Measurements from ENCODE around the gene SLC24A3.
A peak's percentile ranks its signal among the peaks of the same experiment; 100 is the strongest.

The SLC24A3 gene

DNA sequence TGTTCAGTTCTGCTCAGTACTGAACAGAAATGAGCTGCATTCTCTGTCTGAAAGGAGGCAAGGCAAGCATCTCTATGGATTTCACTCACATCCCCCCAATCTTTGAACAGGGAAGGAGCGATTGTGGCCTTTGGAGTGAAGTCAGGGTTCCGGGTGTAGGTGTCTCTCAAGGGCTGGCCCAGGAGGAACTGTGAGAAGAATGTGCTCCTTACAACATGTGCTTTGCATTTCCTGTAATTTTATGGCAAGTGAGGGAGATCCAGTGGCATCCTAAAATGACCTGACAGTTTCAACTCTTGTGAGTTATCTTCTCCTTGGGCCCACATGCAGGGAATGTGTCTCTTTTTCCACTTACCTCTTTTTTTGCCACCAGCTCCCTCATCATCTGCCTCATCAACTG lies 482.6 kb downstream of the SLC24A3 start:
- no peak for DNase-seq

GRCh38 chr20:19696620-19697019 lies 484.2 kb downstream of the SLC24A3 start:
- DNase-seq: no peak

GRCh38 chr20:19697415-19697814 lies 485.0 kb downstream of the SLC24A3 start:
- DNase-seq: no peak

DNA sequence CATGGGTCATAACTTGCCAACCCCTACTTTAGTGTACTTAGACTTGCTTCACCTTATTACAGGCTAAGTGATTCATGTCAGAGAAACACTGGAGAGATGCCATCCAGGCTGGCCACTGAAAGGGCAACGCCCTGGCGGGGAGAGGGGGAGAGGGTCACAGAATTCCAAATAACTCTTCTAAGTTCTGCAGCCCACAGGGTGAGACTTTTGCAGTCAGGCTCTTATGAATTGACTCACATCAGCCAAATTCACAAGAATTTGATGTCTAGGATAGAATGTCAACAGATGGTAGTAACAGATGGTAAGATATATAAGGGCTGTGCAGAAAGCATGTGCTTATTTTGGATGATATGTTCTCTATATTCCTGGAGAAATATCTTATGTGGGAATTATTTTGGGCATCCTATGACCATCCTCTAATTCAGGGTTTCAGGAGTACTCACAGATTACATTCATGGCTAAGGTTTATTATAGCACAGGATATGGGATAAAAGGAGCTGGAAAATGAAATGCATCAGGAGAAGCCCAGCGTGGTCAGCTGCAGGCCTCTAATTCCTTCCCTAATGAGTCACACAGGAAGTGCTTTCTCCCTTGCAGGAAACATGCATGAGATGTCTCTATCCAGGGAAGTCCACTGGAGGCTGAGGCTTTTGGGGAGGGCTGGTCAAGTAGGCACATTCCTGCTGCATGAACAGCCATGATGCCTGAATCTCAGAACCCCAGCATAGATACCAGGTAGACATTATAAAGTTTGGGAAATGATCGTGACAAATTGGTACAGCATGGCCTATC lies 486.9 kb downstream of the SLC24A3 start:
- peak; percentile 91 for DNase-seq

GRCh38 chr20:19701429-19701828 lies 489.0 kb downstream of the SLC24A3 start:
- no peak for DNase-seq

DNA sequence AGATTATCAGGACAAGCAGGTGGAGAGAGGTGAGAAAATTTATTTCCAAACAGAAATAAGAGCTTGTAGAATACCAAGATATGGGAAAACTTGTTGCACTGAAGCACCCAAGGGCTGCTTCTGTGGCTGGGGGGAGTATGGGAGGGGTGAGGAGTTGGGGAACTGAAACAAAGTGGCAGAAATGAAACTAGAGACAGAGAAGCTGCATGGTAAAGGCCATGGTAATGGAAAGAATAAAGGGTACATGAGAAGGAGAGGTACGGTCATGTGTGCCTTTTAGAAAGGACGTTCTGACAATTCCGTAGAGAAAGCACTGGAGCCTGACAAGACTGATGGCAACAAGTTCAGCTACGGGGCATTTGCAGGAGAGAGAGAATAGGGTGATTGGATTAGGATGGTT lies 494.0 kb downstream of the SLC24A3 start:
- DNase-seq: no peak

DNA sequence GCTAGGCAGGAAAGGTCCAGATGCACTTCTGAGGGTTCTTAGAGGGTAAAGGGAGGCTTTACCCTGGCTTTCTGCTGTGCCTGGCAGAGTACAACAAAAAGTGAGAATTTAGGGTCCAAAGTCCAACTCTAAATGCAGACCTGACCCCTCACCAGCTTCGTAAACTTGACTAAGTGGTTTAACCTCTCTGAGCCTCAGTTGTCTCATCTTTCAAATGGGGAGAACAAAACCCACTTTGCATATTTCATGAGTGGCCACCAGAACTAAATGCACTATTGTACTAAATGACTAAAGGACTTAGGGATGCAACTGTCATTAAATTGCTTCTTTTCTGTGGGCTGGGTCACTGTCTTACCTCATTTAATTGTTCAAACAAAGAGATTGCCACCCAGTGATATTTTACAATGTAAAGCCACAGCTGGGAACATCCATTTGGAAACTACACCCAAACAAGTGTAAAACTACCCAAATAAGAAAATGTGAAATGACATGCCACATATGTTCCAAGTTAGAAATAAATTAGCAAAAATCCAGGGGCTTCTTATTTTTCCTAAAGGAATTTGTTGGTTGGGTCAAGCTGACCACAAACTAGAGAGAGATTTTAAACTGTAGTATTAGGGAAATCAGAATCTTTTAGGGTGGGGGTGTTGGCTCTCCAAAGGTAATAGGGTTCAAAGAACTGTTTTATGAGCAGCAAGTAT lies 497.3 kb downstream of the SLC24A3 start:
- DNase-seq: no peak

DNA sequence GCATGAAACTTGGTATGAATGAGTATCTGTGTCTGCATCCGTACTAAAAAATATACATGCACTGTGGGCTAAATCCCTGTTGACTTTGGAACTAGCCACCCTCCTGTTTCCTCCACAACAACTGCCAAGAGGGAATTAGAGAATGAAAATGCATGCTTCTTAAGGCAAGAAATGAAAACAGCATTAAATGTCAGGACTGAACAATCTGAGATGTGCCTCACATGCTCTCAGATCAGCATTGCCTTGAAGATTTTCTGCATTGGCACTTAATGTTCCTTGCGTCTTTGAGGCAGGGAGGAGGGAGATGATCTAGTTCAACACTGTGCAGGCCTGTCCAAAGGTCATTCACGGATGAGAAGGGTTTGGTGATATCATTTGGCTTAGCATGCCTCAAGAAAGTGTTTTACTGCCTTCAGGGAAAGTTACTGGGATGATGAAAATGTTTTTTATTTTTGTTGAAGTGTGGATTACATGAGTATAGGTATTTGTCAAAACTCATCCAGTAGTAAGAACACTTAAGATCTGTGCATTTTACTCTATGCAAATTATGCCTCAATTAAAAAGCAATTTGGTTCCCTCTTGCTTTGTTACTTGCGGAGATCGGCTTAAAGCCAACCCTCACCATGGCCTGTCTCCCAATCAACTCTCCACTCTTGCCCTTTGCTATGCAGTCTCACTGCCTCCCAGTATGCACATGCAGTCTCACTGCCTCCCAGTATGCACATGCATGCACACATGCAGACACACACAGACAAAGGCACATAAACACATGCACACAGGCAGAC lies 498.1 kb downstream of the SLC24A3 start:
- no peak for DNase-seq

GRCh38 chr20:19711126-19711525 lies 498.7 kb downstream of the SLC24A3 start:
- no peak for DNase-seq

DNA sequence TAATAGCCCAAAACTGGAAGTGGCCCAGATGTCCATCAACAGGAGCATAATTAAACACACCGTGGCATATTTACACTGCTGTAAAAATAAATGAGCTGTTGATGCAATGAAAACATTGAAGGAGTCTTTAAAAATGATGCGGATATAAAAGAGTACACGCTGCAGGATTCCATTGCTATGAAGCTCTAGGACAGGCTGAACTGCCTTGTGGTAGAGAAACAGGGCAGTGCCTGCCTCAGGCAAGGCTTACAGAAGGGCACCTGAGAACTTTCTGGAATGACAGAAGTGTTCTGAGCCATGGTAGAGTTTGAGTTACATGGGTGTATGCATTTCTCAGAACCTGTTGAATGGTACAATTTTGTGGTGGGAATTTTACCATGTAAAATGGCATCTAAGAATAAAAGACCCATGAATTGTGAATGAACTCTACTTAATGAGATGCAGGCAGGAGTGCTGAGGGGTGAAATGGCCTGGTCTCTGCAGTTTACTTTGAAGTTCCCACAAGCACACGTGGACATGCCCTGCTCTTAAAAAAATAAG lies 500.3 kb downstream of the SLC24A3 start:
- no peak for DNase-seq

DNA sequence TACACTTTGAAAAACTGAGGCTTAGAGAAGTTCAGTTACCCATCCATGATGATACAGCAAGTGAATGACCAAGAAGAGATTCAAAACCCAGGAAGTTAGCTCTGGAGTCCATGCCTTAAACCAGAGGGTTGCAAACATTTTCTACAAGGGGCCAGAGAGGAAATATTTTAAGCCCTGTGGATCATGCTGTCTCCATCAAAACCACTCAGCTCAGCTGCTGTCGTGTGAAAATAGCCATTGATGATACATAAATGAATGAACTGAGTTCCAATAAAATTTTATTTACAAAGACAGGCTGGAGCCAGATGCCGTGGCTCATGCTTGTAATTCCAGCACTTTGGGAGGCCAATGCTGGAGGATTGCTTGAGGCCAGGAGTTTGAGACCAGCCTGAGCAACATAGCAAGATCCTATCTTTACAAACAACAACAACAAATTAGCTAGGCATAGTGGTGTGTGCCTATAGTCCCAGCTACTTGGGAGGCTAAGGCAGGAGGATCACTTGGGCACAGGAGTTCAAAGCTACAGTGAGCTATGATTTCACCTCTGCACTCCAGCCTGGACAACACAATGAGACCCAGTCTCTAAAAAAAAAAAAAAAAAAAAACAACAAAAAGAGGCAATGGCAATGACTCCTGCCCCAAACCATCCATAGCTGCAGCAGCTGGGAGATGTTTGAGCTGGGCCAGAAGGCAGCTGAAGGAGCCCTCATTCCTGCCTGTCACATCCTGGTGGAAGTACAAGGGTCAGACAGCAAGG lies 501.6 kb downstream of the SLC24A3 start:
- DNase-seq: no peak

DNA sequence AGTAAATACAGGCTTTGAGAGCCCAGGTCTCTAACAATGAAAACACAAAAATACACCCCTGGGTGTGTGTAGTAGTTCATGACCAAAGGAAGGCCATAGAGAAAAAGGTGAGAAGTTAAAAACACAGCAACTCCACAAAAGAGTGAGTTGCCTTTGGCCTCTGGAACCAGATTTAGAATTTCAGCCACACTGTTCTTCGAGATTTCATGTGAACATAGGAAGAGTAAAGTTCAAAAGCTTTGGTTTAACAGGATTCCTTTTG lies 502.1 kb downstream of the SLC24A3 start:
- DNase-seq: no peak

GRCh38 chr20:19715986-19716385 lies 503.5 kb downstream of the SLC24A3 start:
- no peak for DNase-seq

- no peak for DNase-seq
These were observed 506.4 kb downstream of the SLC24A3 start for GRCh38 chr20:19718880-19719279.

DNA sequence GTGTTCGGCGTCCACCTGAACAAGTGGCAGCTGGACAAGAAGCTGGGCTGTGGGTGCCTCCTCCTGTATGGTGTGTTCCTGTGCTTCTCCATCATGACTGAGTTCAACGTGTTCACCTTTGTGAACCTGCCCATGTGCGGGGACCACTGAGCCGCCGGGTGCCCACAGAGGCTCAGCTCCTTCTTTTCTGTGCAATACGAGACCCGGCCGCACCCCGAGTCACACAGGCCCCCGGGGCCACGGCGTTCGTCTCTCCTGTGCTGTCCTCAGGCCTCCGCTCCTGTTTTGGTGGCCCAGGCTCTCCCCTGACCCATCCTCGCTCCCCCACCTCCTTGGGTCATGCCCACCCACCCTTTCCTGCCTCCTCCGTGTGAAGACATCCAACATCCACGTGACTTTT lies 508.5 kb downstream of the SLC24A3 start:
- no peak for DNase-seq

GRCh38 chr20:19723051-19723450 lies 510.6 kb downstream of the SLC24A3 start:
- DNase-seq: no peak

DNA sequence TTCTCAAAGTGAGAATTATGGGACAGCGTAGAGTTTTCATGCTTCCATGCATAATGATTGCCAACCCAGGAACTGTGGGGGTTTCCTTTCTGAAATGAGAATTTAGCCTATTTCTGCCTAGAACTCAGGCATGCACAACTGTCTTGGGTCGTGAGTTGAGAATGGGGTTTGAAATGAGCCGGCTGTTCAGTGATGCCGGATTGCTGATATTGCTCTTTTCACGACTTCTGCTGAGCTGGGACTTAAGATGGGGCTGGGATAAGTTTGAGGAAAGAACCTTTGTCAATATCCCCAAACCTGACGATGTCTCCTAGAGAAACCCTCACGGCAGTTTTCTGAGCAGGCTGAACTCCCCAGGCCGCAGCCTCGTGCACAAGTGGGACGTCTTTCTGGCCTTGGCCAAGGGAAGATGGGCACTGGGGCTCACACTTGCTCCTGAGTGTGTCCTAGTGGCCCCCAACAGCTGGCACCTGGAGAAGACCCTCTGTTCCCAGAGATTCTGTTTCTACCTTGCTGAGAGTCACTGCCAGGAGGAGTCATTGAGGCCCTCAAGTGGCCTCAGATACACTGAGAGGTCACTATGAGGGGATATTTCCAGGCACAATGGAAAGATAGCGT lies 511.5 kb downstream of the SLC24A3 start:
- no peak for DNase-seq

DNA sequence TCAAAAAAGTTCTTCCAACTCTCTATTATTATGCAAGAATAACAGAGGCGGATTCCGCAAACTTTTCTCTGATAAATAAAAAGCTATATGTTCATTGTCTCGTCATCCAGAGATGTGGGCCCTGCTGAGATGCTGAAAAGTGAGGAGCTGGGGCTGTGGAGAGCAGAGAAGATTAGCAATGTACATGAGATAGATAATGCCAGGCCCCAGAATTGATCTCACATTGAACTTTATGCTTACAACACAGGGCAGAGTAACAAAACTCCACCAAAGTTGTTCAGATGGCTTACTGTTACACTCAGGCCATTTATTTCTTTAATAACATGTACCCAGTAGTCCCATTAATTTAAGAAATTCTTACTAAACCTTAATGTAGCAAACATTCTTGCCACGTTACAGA lies 512.9 kb downstream of the SLC24A3 start:
- DNase-seq: no peak

- peak; percentile 6 for DNase-seq
These were observed 513.5 kb downstream of the SLC24A3 start for GRCh38 chr20:19725814-19726525.

DNA sequence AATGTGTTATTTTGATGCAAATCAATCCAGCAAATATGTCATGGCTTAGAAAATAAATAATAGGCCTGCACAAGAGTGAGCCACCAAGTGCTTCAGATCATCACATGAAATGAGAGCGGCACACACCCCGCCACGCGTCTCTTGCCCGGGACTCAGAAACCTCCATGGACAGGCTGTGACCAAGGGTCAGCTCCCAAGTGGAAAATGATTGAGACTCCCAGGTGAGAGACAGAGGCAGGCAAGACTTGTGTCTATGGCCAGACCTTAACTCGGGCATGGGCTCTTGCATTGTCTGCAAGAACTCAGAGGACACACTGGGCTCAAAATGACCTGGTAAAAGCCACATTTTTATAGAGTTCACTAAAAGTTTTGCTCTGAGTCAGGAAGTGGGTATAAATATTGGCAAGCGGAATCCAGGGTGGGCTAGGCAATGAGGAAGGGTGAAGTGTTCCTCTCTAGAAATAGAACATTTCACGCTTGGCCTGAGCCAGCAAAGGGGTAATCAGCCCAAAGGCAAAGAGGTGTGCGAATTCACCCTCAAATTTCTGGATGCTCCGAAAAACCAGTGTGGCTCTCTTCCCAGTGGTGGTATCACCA lies 514.9 kb downstream of the SLC24A3 start:
- no peak for DNase-seq

DNA sequence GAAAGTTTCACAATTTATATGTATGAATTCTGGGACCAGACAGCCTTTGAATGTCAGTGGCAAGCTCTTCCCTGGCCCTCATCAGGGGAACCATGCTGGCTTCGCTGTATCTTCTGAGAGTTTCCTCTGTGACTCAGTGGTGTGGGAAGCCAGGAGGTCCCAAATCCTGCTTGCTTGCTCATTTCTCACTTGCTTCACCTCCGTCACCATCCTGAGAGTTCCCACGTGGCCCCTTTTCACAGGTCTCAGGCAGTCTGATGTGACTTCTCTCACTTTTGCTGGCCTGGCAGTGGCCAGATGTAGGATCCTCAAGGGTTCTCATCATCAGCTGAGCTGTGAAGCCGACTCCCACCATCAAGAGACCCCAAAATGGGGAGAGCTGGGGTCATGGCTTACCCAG lies 517.2 kb downstream of the SLC24A3 start:
- DNase-seq: no peak
